HG03280 (cell line): ENCODE results near the gene ZNF552.

Source experiments
- ATAC-seq: cut with Tn5 transposase; IDR thresholded peaks from one replicate; pipeline ENCODE4 v1.9.1; 2021; ENCODE audit warnings: mild to moderate bottlenecking, moderate library complexity; ENCODE audit not compliant: unreplicated experiment

ZNF552 gene

GRCh38 chr19:57779220-57779845 is 35.4 kb downstream of the ZNF552 start:
- ATAC-seq: no peak

GRCh38 chr19:57778336-57778735 is 36.4 kb downstream of the ZNF552 start:
- ATAC-seq: no peak

DNA sequence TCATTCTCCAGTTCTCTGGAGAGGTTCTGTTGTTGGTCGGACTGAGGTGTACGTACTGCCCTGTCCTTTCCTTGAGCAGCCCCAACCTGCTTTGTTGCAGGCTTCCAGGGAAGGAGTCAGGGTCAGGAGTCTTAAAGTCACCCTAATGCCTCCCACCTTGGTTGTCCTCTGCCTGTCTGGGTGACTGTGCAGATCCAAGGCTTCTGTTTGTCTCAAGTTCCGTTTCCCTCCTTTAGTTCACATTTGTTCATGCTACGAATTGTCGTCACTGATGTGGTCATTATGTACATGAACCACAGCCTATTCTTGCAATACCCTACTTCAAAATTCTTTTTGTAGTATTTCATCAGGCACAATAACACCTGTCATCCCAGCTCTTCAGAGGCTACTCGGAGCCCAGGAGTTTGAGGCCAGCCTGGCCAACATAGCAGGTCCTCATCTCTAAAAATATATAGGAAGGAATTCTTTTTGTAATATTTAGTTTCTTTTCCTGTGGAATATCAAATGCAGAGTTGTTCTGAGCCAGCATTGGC is 37.9 kb downstream of the ZNF552 start:
- ATAC-seq: no peak

- no peak for ATAC-seq
These were observed 41.2 kb downstream of the ZNF552 start for GRCh38 chr19:57773488-57773887.

DNA sequence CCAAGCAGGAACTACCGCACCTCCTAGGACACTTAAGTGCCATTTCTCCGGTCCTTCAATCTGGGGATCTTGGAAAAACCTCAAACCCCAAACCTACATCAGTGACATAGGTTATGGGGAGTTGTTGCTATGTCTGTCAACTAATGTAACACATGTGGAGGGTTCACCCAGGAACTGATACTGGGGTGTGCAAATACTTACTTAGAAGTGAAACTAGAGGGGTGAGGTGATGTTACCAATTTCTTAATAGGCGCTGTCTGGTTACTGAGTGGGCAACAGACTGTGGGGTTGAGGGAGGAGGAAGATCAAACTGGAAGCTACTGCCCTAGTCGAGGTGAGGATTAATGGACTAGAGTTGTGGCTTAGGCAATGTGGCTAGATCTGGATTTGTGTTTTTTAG is 43.3 kb downstream of the ZNF552 start:
- ATAC-seq: no peak

GRCh38 chr19:57769345-57770131 is 45.2 kb downstream of the ZNF552 start, which contains the start of gene ZNF586:
TSS of gene ZNF586 (plus strand) at chr19:57769676. CDS start at chr19:57769843, 167 bp downstream.
- peak; percentile 97 for ATAC-seq

GRCh38 chr19:57759096-57759495 is 55.6 kb downstream of the ZNF552 start:
- ATAC-seq: no peak

DNA sequence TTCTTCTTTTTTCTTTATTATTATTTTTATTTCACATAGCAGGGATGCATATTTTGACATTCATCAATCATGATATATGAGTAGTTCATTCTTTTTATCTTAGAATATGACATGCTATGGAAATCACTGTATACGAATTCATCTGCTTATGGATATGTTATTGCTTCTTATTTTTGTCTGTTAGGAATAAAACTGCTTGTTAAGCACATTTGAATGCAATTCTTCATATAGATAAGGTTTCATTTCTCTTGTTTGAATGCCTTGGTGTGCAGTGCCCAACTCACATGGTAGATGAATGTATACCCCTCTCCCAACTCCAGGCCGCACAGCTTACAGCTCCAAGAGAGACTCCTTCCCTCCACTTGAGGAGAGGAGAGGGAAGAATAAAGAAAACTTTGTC is 56.8 kb downstream of the ZNF552 start:
- no peak for ATAC-seq
